GM12878 (cell line): Measurements from ENCODE around the gene C1orf74. TPM values are rescaled to one million over a fixed set of nuclear protein-coding genes. Genes with fewer than 3 reads are reported as not detected.
A peak's percentile ranks its signal among the peaks of the same experiment; 100 is the strongest.

ENCODE experiments used
- ATAC-seq: fragments of 200-7000 bp; cut with Tn5 transposase; 3 replicates; pipeline ENCODE4 v1.9.1; 2020; ENCODE audit warnings: mild to moderate bottlenecking, moderate library complexity
- BruUV-seq: library from RNA; stranded (reverse); fragments of 400-500 nt; replicated peaks from 2 replicates; lab custom pipeline; 2021; lab: Mats Ljungman, UMichigan
- CTCF ChIA-PET: fragments of 300-600 bp; sonication (Branson Sonifier 250); formaldehyde crosslinking; extraction: SDS; loops from one replicate; lab custom pipeline; 2021; ENCODE audit warnings: inconsistent platforms; lab: Yijun Ruan, JAX
- POLR2A ChIA-PET: fragments of 350-600 bp; formaldehyde crosslinking; extraction: SDS; loops from one replicate; lab custom pipeline; 2021; ENCODE audit warnings: inconsistent platforms; lab: Charles Lee
- RAD21 ChIA-PET: fragments of 300-600 bp; sonication (Branson Sonifier 250); formaldehyde crosslinking; loops from one replicate; lab custom pipeline; 2023; ENCODE audit warnings: antibody characterized with exemption; ENCODE audit not compliant: unreplicated experiment; lab: Charles Lee
- SMC1A ChIA-PET: fragments of 300-600 bp; sonication (Branson Sonifier 250); formaldehyde crosslinking; loops from one replicate; lab custom pipeline; 2023; ENCODE audit not compliant: unreplicated experiment, uncharacterized antibody; lab: Charles Lee
- DNase-seq: peaks from one replicate; pipeline ENCODE4 v3.0.0-alpha.2; 2011; ENCODE audit warnings: low read depth, low spot score
- FAIRE-seq: peaks from 3 replicates; lab custom pipeline; 2011; peaks lifted over from hg19 to GRCh38; lab: Jason Lieb, UNC
- H2AFZ ChIP-seq: 2 replicates; pipeline ENCODE4 v1.6.0; 2011; ENCODE audit warnings: low read depth, low read length, control low read depth; ENCODE audit not compliant: control insufficient read depth
- H3K27ac ChIP-seq: 2 replicates; pipeline ENCODE4 v1.5.1; 2011; ENCODE audit warnings: control low read depth; ENCODE audit not compliant: control insufficient read depth, insufficient read depth
- H3K27me3 ChIP-seq, 2 experiments: replicated peaks in 1 of 2; 2 replicates each; pipeline versions ENCODE4 v1.6.0 to v1.6.1; 2011; ENCODE audit warnings: low read length in 1 of 2; ENCODE audit not compliant: control insufficient read depth in 2 of 2, insufficient read depth in 2 of 2
- H3K36me3 ChIP-seq, 2 experiments: 2 replicates each; pipeline ENCODE4 v1.5.1; 2011; ENCODE audit warnings: low read length in 1 of 2; ENCODE audit not compliant: control insufficient read depth in 2 of 2, insufficient read depth in 2 of 2
- H3K4me1 ChIP-seq: 2 replicates; pipeline ENCODE4 v1.6.1; 2011; ENCODE audit warnings: mild to moderate bottlenecking, low read length, moderate library complexity, mixed read lengths; ENCODE audit not compliant: control insufficient read depth, insufficient read depth
- H3K4me2 ChIP-seq: 2 replicates; pipeline ENCODE4 v1.6.0; 2011; ENCODE audit warnings: control low read depth; ENCODE audit not compliant: control insufficient read depth, insufficient read depth
- H3K4me3 ChIP-seq: fragments of 200-600 bp; sonication (generic); 2 replicates; pipeline ENCODE4 v1.5.1; 2016
- H3K79me2 ChIP-seq: 2 replicates; pipeline ENCODE4 v1.6.0; 2011; ENCODE audit warnings: low read length; ENCODE audit not compliant: control insufficient read depth, insufficient read depth
- H3K9ac ChIP-seq: 2 replicates; pipeline ENCODE4 v1.8.0; 2011; ENCODE audit warnings: low read length, control low read depth, mixed read lengths; ENCODE audit not compliant: control insufficient read depth, insufficient read depth
- H3K9me3 ChIP-seq: replicated peaks from 3 replicates; pipeline ENCODE4 v1.5.1; 2011; ENCODE audit warnings: mild to moderate bottlenecking, low read length; ENCODE audit not compliant: control insufficient read depth, insufficient read depth
- H4K20me1 ChIP-seq: 2 replicates; pipeline ENCODE4 v1.6.0; 2011; ENCODE audit not compliant: control insufficient read depth, insufficient read depth
- BMI1 ChIP-seq: fragments of 450-650 bp; IDR thresholded peaks from 2 replicates; pipeline ENCODE4 v1.6.1; 2016; ENCODE audit warnings: mild to moderate bottlenecking, moderate library complexity, borderline replicate concordance
- CEBPB ChIP-seq, 2 experiments: fragments of 150-350 bp in 1 of 2; IDR thresholded peaks; 2 replicates each; pipeline ENCODE4 v1.6.1; 2012 to 2014; ENCODE audit warnings: low read depth in 2 of 2, low read length in 2 of 2, borderline replicate concordance in 1 of 2, inconsistent platforms in 1 of 2
- FOXM1 ChIP-seq: IDR thresholded peaks from 2 replicates; pipeline ENCODE4 v1.6.1; 2012; ENCODE audit warnings: low read depth, mild to moderate bottlenecking, inconsistent platforms, low read length, moderate library complexity
- IKZF1 ChIP-seq: fragments of 450-650 bp; conservative IDR thresholded peaks from 2 replicates; pipeline ENCODE4 v1.6.1; 2017; ENCODE audit warnings: antibody characterized with exemption, mild to moderate bottlenecking
- IKZF2 ChIP-seq, 2 experiments: fragments of 450-650 bp; IDR thresholded peaks; 2 replicates each; pipeline ENCODE4 v1.6.1; 2017; ENCODE audit warnings: mild to moderate bottlenecking in 2 of 2, moderate library complexity in 2 of 2
- RELA ChIP-seq: fragments of 450-650 bp; IDR thresholded peaks from 2 replicates; pipeline ENCODE4 v1.8.0; 2014; ENCODE audit warnings: borderline replicate concordance; ENCODE audit not compliant: partially characterized antibody
- SPI1 ChIP-seq: IDR thresholded peaks from 2 replicates; pipeline ENCODE4 v1.6.1; 2011; ENCODE audit warnings: low read depth, mild to moderate bottlenecking, low read length, moderate library complexity, borderline replicate concordance; ENCODE audit not compliant: insufficient read depth
- STAT1 ChIP-seq: fragments of 450-650 bp; conservative IDR thresholded peaks from 2 replicates; pipeline ENCODE4 v1.6.1; 2014; ENCODE audit warnings: antibody characterized with exemption, mild to moderate bottlenecking
- WGBS: methylation state at CpG from one replicate; pipeline ENCODE4 v1.1.6; 2016; ENCODE audit warnings: low lambda C conversion rate; ENCODE audit not compliant: insufficient replicate concordance, insufficient coverage; ENCODE audit errors: missing lambda C conversion rate; 5-methylcytosine and 5-hydroxymethylcytosine counted together
- in situ Hi-C: fragments of 300-500 bp; cut with MboI; formaldehyde crosslinking; loops from 9 replicates; pipeline ENCODE4 v1.14.3; 2018; ENCODE audit warnings: mixed read lengths
- intact Hi-C: fragments of 100-400 bp; cut with micrococcal nuclease; formaldehyde crosslinking; loops from one replicate; pipeline ENCODE4 v1.14.2; 2022; ENCODE audit not compliant: unreplicated experiment
- polyA plus RNA-seq, 11 experiments: library from polyadenylated mRNA; depleted of rRNA in 4 of 11; unstranded in 6 of 11; stranded (reverse) in 5 of 11; fragments of >200 nt; fragmentation: Nextera tagmentation in 4 of 11; fragmentation: Illumina TruSeq in 1 of 11; extraction: Ambion mirVana in 4 of 11; extraction: Trizol in 1 of 11; gene quantifications; 1 replicate in 1 of 11; 2 replicates in 10 of 11; pipeline versions ENCODE4 v1.2.1 to v1.2.3, GENCODE V29; 2011 to 2016; ENCODE audit warnings: inconsistent platforms in 2 of 11, missing spikeins in 2 of 11, low read depth in 1 of 11
- total RNA-seq, 4 experiments: library from RNA; depleted of rRNA in 3 of 4; stranded (reverse); fragments of >200 nt in 3 of 4; fragmentation: Illumina TruSeq in 1 of 4; extraction: Trizol in 1 of 4; gene quantifications; 2 replicates each; pipeline versions ENCODE4 v1.2.1 to v1.2.3, GENCODE V29; 2013 to 2021
- TF ChIP-seq, protein P1 (sequence below): IDR thresholded peaks from 2 replicates; pipeline ENCODE4 v1.6.1; 2011; ENCODE audit warnings: borderline replicate concordance, low read depth, mild to moderate bottlenecking, moderate library complexity, mixed read lengths, low read length; ENCODE audit not compliant: insufficient read depth; ENCODE audit errors: extremely low read length
- TF ChIP-seq, protein P2 (sequence below): fragments of 450-650 bp; IDR thresholded peaks from 2 replicates; pipeline ENCODE4 v1.6.1; 2016; ENCODE audit warnings: mild to moderate bottlenecking

The C1orf74 gene
- total and polyA plus RNA-seq, 10 of the 15 experiments (the other 5 are each of a cell fraction or from before 2014, with no cell fraction given), result 3.1 to 5.5 (median 3.6) TPM

DNA sequence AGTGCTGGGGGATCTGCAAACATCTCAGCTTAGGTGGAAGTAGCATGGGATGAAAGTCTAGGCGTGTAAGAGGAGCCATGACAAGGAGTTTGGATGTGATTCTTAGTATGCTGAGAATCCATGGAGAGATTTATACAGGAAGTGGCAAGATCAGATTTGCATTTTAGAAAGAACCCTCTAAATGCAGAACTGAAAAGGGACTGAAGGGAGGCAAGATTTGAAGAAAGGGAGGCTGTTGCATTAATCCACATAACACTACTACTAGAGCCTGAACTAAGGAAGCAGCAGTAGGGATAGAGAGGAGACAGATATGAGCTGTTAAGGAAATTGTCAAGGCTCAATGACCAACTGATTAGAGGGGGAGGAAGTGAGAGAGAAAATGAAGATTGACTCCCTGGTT, 9.8 kb downstream of the C1orf74 start (continued):
- TF ChIP-seq CEBPB (IDR thresholded peaks at IDR 0.05; ENCODE audit: borderline replicate concordance in 1 of 2, low read depth in 2 of 2, low read length in 2 of 2) (no peak), STAT1 (no peak), IKZF1 (peak; percentile 63), RELA (no peak), FOXM1 (no peak), IKZF2 (IDR thresholded peaks at IDR 0.05) (peak; percentile 73 to 76), SPI1 (peak; percentile 89; the same call in 1 of the 2 replicates), BMI1 (no peak)
- TF ChIP-seq, protein P1, sequence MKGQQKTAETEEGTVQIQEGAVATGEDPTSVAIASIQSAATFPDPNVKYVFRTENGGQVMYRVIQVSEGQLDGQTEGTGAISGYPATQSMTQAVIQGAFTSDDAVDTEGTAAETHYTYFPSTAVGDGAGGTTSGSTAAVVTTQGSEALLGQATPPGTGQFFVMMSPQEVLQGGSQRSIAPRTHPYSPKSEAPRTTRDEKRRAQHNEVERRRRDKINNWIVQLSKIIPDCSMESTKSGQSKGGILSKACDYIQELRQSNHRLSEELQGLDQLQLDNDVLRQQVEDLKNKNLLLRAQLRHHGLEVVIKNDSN, result no peak

DNA sequence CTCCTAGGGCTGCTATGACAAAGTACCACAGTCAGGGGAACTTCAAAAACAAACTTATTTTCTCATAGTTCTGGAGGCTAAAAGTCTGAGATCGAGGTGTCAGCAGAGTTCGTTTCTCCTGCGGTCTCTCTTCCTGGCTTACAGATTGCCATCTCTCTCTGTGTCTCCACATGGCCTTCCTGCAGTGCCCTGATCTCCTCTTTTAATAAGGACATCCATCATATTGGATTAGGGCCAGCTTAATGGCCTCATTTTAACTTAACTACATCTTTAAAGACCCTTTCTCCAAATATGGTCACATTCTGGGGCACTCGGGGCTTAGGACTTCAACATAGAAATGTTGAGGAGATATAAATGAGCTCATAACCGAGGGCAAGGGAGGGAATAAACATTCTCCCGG, 12.2 kb downstream of the C1orf74 start:
- RAD21 ChIA-PET, result interaction anchor here (1.0 to 2.2 kb wide), 2 partner anchors 16 to 52 kb away, joined by 3 to 13 read pairs; partner anchors contain the start of gene TRAF3IP3
- Histone ChIP-seq H3K9me3 (no peaks in the 10 kb centered on the region), H3K27me3 (no peaks in the 10 kb centered on the region), H3K27ac (no peak overlapping the region), H3K36me3 (peaks cover 5 to 17% of the 10 kb centered on the region in 2 experiments; a peak in 3 of 4 replicates), H3K4me2 (no peak overlapping the region), H4K20me1 (no peaks in the 10 kb centered on the region), H3K79me2 (peaks cover 16% of the 10 kb centered on the region), H2AFZ (no peak overlapping the region), H3K9ac (no peak overlapping the region), H3K4me3 (no peak overlapping the region), H3K4me1 (peaks cover 55% of the 10 kb centered on the region)
- ATAC-seq (no peak), FAIRE-seq (no peak), DNase-seq (no peak)
- intact Hi-C loops, result no loop called here
- TF ChIP-seq, protein P2, sequence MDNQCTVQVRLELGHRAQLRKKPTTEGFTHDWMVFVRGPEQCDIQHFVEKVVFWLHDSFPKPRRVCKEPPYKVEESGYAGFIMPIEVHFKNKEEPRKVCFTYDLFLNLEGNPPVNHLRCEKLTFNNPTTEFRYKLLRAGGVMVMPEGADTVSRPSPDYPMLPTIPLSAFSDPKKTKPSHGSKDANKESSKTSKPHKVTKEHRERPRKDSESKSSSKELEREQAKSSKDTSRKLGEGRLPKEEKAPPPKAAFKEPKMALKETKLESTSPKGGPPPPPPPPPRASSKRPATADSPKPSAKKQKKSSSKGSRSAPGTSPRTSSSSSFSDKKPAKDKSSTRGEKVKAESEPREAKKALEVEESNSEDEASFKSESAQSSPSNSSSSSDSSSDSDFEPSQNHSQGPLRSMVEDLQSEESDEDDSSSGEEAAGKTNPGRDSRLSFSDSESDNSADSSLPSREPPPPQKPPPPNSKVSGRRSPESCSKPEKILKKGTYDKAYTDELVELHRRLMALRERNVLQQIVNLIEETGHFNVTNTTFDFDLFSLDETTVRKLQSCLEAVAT, result 0 out of 2 replicates have a peak, but pooled peaks have one; percentile 27
- TF ChIP-seq IKZF1, result no peak
- POLR2A ChIA-PET, result interaction anchor here (1.0 to 1.2 kb wide), 2 partner anchors 14 to 21 kb away, joined by 3 read pairs; no protein-coding TSS in a partner anchor
- CTCF ChIA-PET, result interaction anchor here (1.1 to 7.6 kb wide), 7 partner anchors 12 to 79 kb away, joined by 3 to 56 read pairs (median 4); partner anchors contain the start of gene C1orf74
- 87% methylated on average over 6 of the region's 6 CpGs for WGBS
- no TSS peak for BruUV-seq
- SMC1A ChIA-PET, result interaction anchor here (1.1 to 3.1 kb wide), 9 partner anchors 8 to 44 kb away, joined by 3 to 12 read pairs (median 6); partner anchors contain the start of gene TRAF3IP3
- in situ Hi-C loops, result no loop called here
